CD4-positive, alpha-beta T cell (primary cell): ENCODE results near the gene MFN2. TPM values are rescaled to one million over a fixed set of nuclear protein-coding genes. Genes with fewer than 3 reads are reported as not detected.

Experiments used
- ATAC-seq: fragments of 200-7000 bp; cut with Tn5 transposase; one replicate; pipeline ENCODE4 v1.10.0; 2022; ENCODE audit warnings: mild to moderate bottlenecking; ENCODE audit not compliant: poor library complexity
- CTCF ChIA-PET: fragments of 350-600 bp; sonication (Branson Sonifier 250); formaldehyde crosslinking; loops from one replicate; lab custom pipeline; 2021; ENCODE audit warnings: antibody characterized with exemption, inconsistent platforms; lab: Charles Lee
- POLR2A ChIA-PET: fragments of 350-600 bp; sonication (Branson Sonifier 250); formaldehyde crosslinking; loops from one replicate; lab custom pipeline; 2021; ENCODE audit warnings: antibody characterized with exemption, inconsistent platforms; lab: Charles Lee
- DNase-seq, 14 experiments: peaks; one replicate each; pipeline ENCODE4 v3.0.0-alpha.2; 2013 to 2020; ENCODE audit warnings: mixed read lengths in 2 of 14
- H3K27ac ChIP-seq, 2 donors: one replicate each; pipeline versions ENCODE4 v1.5.1 to v1.7.0; 2013; ENCODE audit warnings: low read length in 2 of 2, low read depth in 1 of 2, mild to moderate bottlenecking in 1 of 2
- H3K27me3 ChIP-seq, 2 experiments: 1 replicate in 1 of 2; 2 replicates in 1 of 2; pipeline versions ENCODE4 v1.6.1 to v1.7.0; 2013; ENCODE audit warnings: low read length in 2 of 2, control low read depth in 1 of 2, mild to moderate bottlenecking in 1 of 2, moderate library complexity in 1 of 2; ENCODE audit not compliant: insufficient read depth in 2 of 2, control insufficient read depth in 1 of 2
- H3K36me3 ChIP-seq: one replicate; pipeline ENCODE4 v1.6.1; 2013; ENCODE audit warnings: low read length, control low read depth; ENCODE audit not compliant: insufficient read depth
- H3K4me1 ChIP-seq: one replicate; pipeline ENCODE4 v1.6.1; 2013; ENCODE audit warnings: low read length, control low read depth; ENCODE audit not compliant: insufficient read depth
- H3K4me3 ChIP-seq: one replicate; pipeline ENCODE4 v1.5.1; 2013; ENCODE audit warnings: mild to moderate bottlenecking, low read length, moderate library complexity
- H3K9me3 ChIP-seq, 2 experiments: 1 replicate in 1 of 2; 2 replicates in 1 of 2; pipeline versions ENCODE4 v1.6.1 to v1.7.0; 2013; ENCODE audit warnings: low read length in 2 of 2, mild to moderate bottlenecking in 2 of 2, control low read depth in 1 of 2, moderate library complexity in 1 of 2; ENCODE audit not compliant: control insufficient read depth in 1 of 2, insufficient read depth in 1 of 2
- H3K27ac Mint-ChIP-seq: one replicate; pipeline ENCODE4 v1.8.0; 2020; ENCODE audit warnings: mixed read lengths
- H3K27me3 Mint-ChIP-seq: one replicate; pipeline ENCODE4 v1.8.0; 2021; ENCODE audit warnings: mixed read lengths
- H3K36me3 Mint-ChIP-seq: one replicate; pipeline ENCODE4 v1.8.0; 2021; ENCODE audit warnings: low read depth, mixed read lengths
- H3K4me1 Mint-ChIP-seq: one replicate; pipeline ENCODE4 v1.8.0; 2021; ENCODE audit warnings: low read depth, mixed read lengths
- H3K4me3 Mint-ChIP-seq: one replicate; pipeline ENCODE4 v1.8.0; 2020; ENCODE audit warnings: mild to moderate bottlenecking, mixed read lengths
- H3K9me3 Mint-ChIP-seq: one replicate; pipeline ENCODE4 v1.8.0; 2020; ENCODE audit warnings: mixed read lengths
- CTCF ChIP-seq: fragments of 200-600 bp; IDR thresholded peaks from one replicate; pipeline ENCODE4 v1.8.0; 2022; ENCODE audit warnings: antibody characterized with exemption, mild to moderate bottlenecking
- intact Hi-C, 2 experiments: fragments of 100-400 bp; cut with DNase I in 1 of 2; cut with micrococcal nuclease in 1 of 2; formaldehyde crosslinking; loops; one replicate each; pipeline versions ENCODE4 v1.15.1 to v1.9.0; 2023 to 2025; cut with DNase I, micrococcal nuclease
- total RNA-seq, 174 experiments: library from RNA in 2 of 174; stranded (reverse) in 2 of 174; gene quantifications; one replicate each; pipeline ENCODE4 v1.2.3 and lab custom pipeline; 2021 to 2026

Gene MFN2
- total RNA-seq, 2 experiments from 2014 or later = 33.0 to 38.1 TPM

DNA sequence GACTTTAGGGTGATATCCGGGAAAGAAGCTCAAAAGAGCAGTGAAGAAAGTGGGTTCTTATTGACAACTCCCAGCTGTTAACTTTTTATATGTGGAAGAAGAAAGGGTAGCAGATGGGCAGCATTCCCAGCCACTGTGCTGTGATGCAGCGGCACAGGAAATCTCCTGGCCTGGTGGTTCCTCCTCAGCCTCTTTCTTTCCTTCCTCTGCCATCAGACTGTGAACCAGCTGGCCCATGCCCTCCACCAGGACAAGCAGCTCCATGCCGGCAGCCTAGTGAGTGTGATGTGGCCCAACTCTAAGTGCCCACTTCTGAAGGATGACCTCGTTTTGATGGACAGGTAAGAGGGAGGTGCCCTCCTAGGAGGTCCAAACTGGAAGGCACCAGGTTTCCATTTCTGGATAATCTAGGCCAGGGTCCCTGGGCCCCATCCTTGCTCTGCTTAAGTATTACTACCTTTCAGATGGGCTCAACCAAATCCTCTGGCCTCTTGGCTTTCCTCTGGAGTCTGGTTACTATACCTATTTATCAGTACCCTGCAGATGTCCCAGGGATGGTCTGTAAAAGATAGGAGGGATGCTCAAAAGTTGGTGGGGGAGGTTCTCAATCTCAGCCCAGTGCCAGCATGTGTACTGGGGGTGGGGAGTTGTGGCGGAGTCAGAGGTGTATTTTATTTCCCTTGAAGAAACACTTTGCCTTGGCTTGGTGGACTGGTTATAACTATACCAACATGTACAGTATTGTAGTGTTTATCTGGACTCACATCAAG, 17.0 kb downstream of the MFN2 start:
- DNase-seq (no peak), ATAC-seq (no peak)
- no peak overlapping the region for H3K4me3 ChIP-seq
- H3K36me3 ChIP-seq = peaks cover 72% of the 10 kb centered on the region
- CTCF ChIA-PET = no interaction called here
- no peaks in the 10 kb centered on the region for H3K4me1 ChIP-seq
- Mint-ChIP-seq H3K27ac (no peak overlapping the region), H3K4me3 (no peak overlapping the region), H3K36me3 (peaks cover 83% of the 10 kb centered on the region), H3K27me3 (no peaks in the 10 kb centered on the region), H3K4me1 (no peaks in the 10 kb centered on the region), H3K9me3 (no peaks in the 10 kb centered on the region)
- POLR2A ChIA-PET = no interaction called here
- TF ChIP-seq CTCF = no peak
- no peaks in the 10 kb centered on the region for H3K9me3 ChIP-seq
- no peak overlapping the region for H3K27ac ChIP-seq
- intact Hi-C loops = no loop called here
- no peaks in the 10 kb centered on the region for H3K27me3 ChIP-seq

GRCh38 chr1:11998636-11999035, 18.4 kb downstream of the MFN2 start:
- Mint-ChIP-seq H3K36me3 (peaks cover 89% of the 10 kb centered on the region), H3K9me3 (no peaks in the 10 kb centered on the region), H3K4me1 (no peaks in the 10 kb centered on the region), H3K27me3 (no peaks in the 10 kb centered on the region), H3K4me3 (no peak overlapping the region), H3K27ac (no peak overlapping the region)
- H3K4me3 ChIP-seq = no peak overlapping the region
- H3K27ac ChIP-seq = no peak overlapping the region
- H3K4me1 ChIP-seq = no peaks in the 10 kb centered on the region
- no peak for TF ChIP-seq CTCF
- ChIA-PET POLR2A (no interaction called here), CTCF (no interaction called here)
- H3K36me3 ChIP-seq = peaks cover 70% of the 10 kb centered on the region
- H3K9me3 ChIP-seq = no peaks in the 10 kb centered on the region
- DNase-seq (no peak), ATAC-seq (no peak)
- intact Hi-C loops = no loop called here
- H3K27me3 ChIP-seq = no peaks in the 10 kb centered on the region

- Histone ChIP-seq H3K4me3 (no peak overlapping the region), H3K36me3 (peaks cover 71% of the 10 kb centered on the region), H3K27me3 (no peaks in the 10 kb centered on the region), H3K9me3 (no peaks in the 10 kb centered on the region), H3K4me1 (no peaks in the 10 kb centered on the region), H3K27ac (no peak overlapping the region)
- Mint-ChIP-seq H3K9me3 (no peaks in the 10 kb centered on the region), H3K4me1 (no peaks in the 10 kb centered on the region), H3K27ac (no peak overlapping the region), H3K4me3 (no peak overlapping the region), H3K36me3 (peaks cover 89% of the 10 kb centered on the region), H3K27me3 (no peaks in the 10 kb centered on the region)
- ChIA-PET CTCF (no interaction called here), POLR2A (no interaction called here)
- intact Hi-C loops = no loop called here
- no peak for TF ChIP-seq CTCF
- no peak for DNase-seq
- ATAC-seq = no peak
These were observed 19.0 kb downstream of the MFN2 start for GRCh38 chr1:11999236-11999635.
